GM23338 (cell line): Measurements from ENCODE around the gene SCAND1. TPM values are rescaled to one million over a fixed set of nuclear protein-coding genes. Genes with fewer than 3 reads are reported as not detected.

Source experiments
- ATAC-seq: fragments of 200-7000 bp; cut with Tn5 transposase; 3 replicates; pipeline ENCODE4 v1.9.1; 2020
- DNase-seq: peaks from one replicate; pipeline ENCODE4 v3.0.0-alpha.2; 2015; ENCODE audit warnings: low spot score
- H2AFZ ChIP-seq: fragments of 200-600 bp; sonication (generic); 2 replicates; pipeline ENCODE4 v1.8.0; 2016; ENCODE audit warnings: antibody characterized with exemption, mild to moderate bottlenecking, moderate library complexity
- H3F3A ChIP-seq: fragments of 200-600 bp; sonication (generic); replicated peaks from 2 replicates; pipeline ENCODE4 v1.8.0; 2017; ENCODE audit warnings: antibody characterized with exemption, mixed run types, low read depth
- H3K27ac ChIP-seq: fragments of 200-600 bp; sonication (generic); 2 replicates; pipeline ENCODE4 v1.6.1; 2016; ENCODE audit warnings: low read depth
- H3K27me3 ChIP-seq: fragments of 200-600 bp; sonication (generic); 2 replicates; pipeline ENCODE4 v1.8.0; 2016; ENCODE audit warnings: mild to moderate bottlenecking, mixed run types, moderate library complexity; ENCODE audit not compliant: insufficient read depth
- H3K36me3 ChIP-seq: fragments of 200-600 bp; sonication (generic); 2 replicates; pipeline ENCODE4 v1.8.0; 2016; ENCODE audit warnings: mild to moderate bottlenecking; ENCODE audit not compliant: insufficient read depth
- H3K4me1 ChIP-seq: fragments of 200-600 bp; sonication (generic); 2 replicates; pipeline ENCODE4 v1.8.0; 2016; ENCODE audit warnings: mild to moderate bottlenecking, moderate library complexity; ENCODE audit not compliant: insufficient read depth
- H3K4me2 ChIP-seq: fragments of 200-600 bp; sonication (generic); 2 replicates; pipeline ENCODE4 v1.7.1; 2017; ENCODE audit warnings: mixed run types
- H3K4me3 ChIP-seq: fragments of 200-600 bp; sonication (generic); 2 replicates; pipeline ENCODE4 v1.6.1; 2016; ENCODE audit warnings: mixed run types
- H3K79me2 ChIP-seq: fragments of 200-600 bp; sonication (generic); replicated peaks from 2 replicates; pipeline ENCODE4 v1.8.0; 2017; ENCODE audit warnings: mild to moderate bottlenecking; ENCODE audit not compliant: insufficient read depth
- H3K9me2 ChIP-seq: fragments of 200-600 bp; sonication (generic); 2 replicates; pipeline ENCODE4 v1.8.0; 2017; ENCODE audit not compliant: insufficient read depth
- H4K20me1 ChIP-seq: fragments of 200-600 bp; sonication (generic); replicated peaks from 2 replicates; pipeline ENCODE4 v1.8.0; 2017; ENCODE audit warnings: mild to moderate bottlenecking; ENCODE audit not compliant: insufficient read depth
- H3K27ac Mint-ChIP-seq: 2 replicates; pipeline ENCODE4 v1.8.0; 2020; ENCODE audit warnings: inconsistent platforms, mild to moderate bottlenecking, moderate library complexity, mixed read lengths
- H3K27me3 Mint-ChIP-seq: 3 replicates; pipeline ENCODE4 v1.8.0; 2022; ENCODE audit warnings: low read depth, mild to moderate bottlenecking, moderate library complexity, mixed read lengths, inconsistent platforms; ENCODE audit not compliant: insufficient read depth, poor library complexity
- H3K36me3 Mint-ChIP-seq: 3 replicates; pipeline ENCODE4 v1.8.0; 2021; ENCODE audit warnings: low read depth, mild to moderate bottlenecking, inconsistent platforms, moderate library complexity, mixed read lengths
- H3K4me1 Mint-ChIP-seq: 3 replicates; pipeline ENCODE4 v1.8.0; 2020; ENCODE audit warnings: mild to moderate bottlenecking, inconsistent platforms, mixed read lengths
- H3K4me3 Mint-ChIP-seq: 3 replicates; pipeline ENCODE4 v1.8.0; 2021; ENCODE audit warnings: moderate library complexity, mild to moderate bottlenecking, inconsistent platforms, mixed read lengths
- H3K9me3 Mint-ChIP-seq: 3 replicates; pipeline ENCODE4 v1.8.0; 2020; ENCODE audit warnings: moderate library complexity, mild to moderate bottlenecking, inconsistent platforms, mixed read lengths
- EZH2 ChIP-seq: fragments of 200-600 bp; sonication (generic); IDR thresholded peaks from one replicate; pipeline ENCODE4 v1.8.0; 2017; ENCODE audit warnings: antibody characterized with exemption, mild to moderate bottlenecking, low read depth; ENCODE audit not compliant: unreplicated experiment
- POLR2AphosphoS5 ChIP-seq: IDR thresholded peaks from 2 replicates; pipeline ENCODE4 v1.6.1; 2016; ENCODE audit warnings: antibody characterized with exemption, low read depth
- polyA plus RNA-seq: library from polyadenylated mRNA; unstranded; fragments of >200 nt; fragmentation: Nextera tagmentation; extraction: Ambion mirVana; gene quantifications from 2 replicates; pipeline ENCODE4 v1.2.1, GENCODE V29; 2016
- total RNA-seq: library from RNA; depleted of rRNA; stranded (reverse); fragments of >200 nt; shearing (Covaris generic); gene quantifications from 2 replicates; pipeline ENCODE4 v1.2.3, GENCODE V29; 2014
- TF ChIP-seq, protein P1 (sequence below): fragments of 250-450 bp; sonication (Bioruptor Pico); IDR thresholded peaks from 2 replicates; pipeline ENCODE4 v1.5.0; 2020; ENCODE audit warnings: mild to moderate bottlenecking, moderate library complexity
- TF ChIP-seq, protein P2 (sequence below), 2 experiments: fragments of 200-600 bp in 1 of 2; sonication (generic) in 1 of 2; conservative IDR thresholded peaks; 2 replicates each; pipeline versions ENCODE4 v1.5.1 to v1.6.1; 2016 to 2017; ENCODE audit warnings: antibody characterized with exemption in 2 of 2, low read depth in 2 of 2, mild to moderate bottlenecking in 2 of 2, moderate library complexity in 1 of 2

Gene SCAND1
- total and polyA plus RNA-seq, 2 experiments from 2014 or later: 118 to 245 TPM

DNA sequence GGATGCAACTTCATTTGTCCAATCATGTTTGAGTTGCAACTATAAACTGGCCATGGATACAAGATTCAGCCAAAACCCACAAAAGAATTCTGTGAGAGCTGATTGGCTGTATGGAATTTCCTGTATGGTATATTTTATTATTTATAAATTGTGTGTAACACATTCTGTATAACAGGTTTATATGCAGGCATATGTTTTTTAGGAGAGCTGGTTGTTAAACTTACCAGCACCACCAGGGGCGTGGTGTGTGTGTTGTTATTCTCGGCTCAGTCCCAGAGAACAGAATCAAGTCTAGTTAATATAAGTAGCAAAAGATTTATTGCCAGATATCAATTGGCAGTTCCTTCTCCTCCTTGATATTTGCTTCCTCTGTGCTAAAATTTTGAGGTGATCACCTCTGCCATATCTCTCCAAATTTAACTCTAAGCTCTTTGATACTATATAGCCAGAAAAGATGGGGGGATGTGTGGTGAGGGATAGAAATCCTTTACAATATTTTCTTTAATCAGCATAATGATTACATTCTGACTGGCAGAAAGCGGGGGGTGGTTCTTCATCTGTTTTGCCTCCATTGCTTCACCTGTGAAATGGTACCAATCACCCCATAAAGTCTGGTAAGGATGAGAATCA is 37.0 kb upstream of the SCAND1 start:
- no peak overlapping the region for H3K4me3 ChIP-seq
- no peaks in the 10 kb centered on the region for H4K20me1 ChIP-seq
- TF ChIP-seq, protein P1, sequence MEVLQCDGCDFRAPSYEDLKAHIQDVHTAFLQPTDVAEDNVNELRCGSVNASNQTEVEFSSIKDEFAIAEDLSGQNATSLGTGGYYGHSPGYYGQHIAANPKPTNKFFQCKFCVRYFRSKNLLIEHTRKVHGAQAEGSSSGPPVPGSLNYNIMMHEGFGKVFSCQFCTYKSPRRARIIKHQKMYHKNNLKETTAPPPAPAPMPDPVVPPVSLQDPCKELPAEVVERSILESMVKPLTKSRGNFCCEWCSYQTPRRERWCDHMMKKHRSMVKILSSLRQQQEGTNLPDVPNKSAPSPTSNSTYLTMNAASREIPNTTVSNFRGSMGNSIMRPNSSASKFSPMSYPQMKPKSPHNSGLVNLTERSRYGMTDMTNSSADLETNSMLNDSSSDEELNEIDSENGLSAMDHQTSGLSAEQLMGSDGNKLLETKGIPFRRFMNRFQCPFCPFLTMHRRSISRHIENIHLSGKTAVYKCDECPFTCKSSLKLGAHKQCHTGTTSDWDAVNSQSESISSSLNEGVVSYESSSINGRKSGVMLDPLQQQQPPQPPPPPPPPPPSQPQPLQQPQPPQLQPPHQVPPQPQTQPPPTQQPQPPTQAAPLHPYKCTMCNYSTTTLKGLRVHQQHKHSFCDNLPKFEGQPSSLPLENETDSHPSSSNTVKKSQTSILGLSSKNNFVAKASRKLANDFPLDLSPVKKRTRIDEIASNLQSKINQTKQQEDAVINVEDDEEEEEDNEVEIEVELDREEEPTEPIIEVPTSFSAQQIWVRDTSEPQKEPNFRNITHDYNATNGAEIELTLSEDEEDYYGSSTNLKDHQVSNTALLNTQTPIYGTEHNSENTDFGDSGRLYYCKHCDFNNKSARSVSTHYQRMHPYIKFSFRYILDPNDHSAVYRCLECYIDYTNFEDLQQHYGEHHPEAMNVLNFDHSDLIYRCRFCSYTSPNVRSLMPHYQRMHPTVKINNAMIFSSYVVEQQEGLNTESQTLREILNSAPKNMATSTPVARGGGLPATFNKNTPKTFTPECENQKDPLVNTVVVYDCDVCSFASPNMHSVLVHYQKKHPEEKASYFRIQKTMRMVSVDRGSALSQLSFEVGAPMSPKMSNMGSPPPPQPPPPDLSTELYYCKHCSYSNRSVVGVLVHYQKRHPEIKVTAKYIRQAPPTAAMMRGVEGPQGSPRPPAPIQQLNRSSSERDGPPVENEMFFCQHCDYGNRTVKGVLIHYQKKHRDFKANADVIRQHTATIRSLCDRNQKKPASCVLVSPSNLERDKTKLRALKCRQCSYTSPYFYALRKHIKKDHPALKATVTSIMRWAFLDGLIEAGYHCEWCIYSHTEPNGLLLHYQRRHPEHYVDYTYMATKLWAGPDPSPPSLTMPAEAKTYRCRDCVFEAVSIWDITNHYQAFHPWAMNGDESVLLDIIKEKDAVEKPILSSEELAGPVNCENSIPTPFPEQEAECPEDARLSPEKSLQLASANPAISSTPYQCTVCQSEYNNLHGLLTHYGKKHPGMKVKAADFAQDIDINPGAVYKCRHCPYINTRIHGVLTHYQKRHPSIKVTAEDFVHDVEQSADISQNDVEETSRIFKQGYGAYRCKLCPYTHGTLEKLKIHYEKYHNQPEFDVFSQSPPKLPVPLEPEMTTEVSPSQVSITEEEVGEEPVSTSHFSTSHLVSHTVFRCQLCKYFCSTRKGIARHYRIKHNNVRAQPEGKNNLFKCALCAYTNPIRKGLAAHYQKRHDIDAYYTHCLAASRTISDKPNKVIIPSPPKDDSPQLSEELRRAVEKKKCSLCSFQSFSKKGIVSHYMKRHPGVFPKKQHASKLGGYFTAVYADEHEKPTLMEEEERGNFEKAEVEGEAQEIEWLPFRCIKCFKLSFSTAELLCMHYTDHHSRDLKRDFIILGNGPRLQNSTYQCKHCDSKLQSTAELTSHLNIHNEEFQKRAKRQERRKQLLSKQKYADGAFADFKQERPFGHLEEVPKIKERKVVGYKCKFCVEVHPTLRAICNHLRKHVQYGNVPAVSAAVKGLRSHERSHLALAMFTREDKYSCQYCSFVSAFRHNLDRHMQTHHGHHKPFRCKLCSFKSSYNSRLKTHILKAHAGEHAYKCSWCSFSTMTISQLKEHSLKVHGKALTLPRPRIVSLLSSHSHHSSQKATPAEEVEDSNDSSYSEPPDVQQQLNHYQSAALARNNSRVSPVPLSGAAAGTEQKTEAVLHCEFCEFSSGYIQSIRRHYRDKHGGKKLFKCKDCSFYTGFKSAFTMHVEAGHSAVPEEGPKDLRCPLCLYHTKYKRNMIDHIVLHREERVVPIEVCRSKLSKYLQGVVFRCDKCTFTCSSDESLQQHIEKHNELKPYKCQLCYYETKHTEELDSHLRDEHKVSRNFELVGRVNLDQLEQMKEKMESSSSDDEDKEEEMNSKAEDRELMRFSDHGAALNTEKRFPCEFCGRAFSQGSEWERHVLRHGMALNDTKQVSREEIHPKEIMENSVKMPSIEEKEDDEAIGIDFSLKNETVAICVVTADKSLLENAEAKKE: no peak
- TF ChIP-seq, protein P2, sequence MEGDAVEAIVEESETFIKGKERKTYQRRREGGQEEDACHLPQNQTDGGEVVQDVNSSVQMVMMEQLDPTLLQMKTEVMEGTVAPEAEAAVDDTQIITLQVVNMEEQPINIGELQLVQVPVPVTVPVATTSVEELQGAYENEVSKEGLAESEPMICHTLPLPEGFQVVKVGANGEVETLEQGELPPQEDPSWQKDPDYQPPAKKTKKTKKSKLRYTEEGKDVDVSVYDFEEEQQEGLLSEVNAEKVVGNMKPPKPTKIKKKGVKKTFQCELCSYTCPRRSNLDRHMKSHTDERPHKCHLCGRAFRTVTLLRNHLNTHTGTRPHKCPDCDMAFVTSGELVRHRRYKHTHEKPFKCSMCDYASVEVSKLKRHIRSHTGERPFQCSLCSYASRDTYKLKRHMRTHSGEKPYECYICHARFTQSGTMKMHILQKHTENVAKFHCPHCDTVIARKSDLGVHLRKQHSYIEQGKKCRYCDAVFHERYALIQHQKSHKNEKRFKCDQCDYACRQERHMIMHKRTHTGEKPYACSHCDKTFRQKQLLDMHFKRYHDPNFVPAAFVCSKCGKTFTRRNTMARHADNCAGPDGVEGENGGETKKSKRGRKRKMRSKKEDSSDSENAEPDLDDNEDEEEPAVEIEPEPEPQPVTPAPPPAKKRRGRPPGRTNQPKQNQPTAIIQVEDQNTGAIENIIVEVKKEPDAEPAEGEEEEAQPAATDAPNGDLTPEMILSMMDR (conservative IDR thresholded peaks at IDR 0.05; ENCODE audit: low read depth in 2 of 2): peak; percentile 46 to 64
- no peak overlapping the region for H3K4me2 ChIP-seq
- ATAC-seq: peak; percentile 33
- no peaks in the 10 kb centered on the region for H3K36me3 Mint-ChIP-seq
- H3K9me2 ChIP-seq: no peaks in the 10 kb centered on the region
- DNase-seq: peak; percentile 59
- H3K4me1 Mint-ChIP-seq: peaks cover 9% of the 10 kb centered on the region
- H3F3A ChIP-seq: no peaks in the 10 kb centered on the region
- H3K27ac Mint-ChIP-seq: no peak overlapping the region
- H2AFZ ChIP-seq: no peak overlapping the region
- peaks cover 4% of the 10 kb centered on the region for H3K27me3 Mint-ChIP-seq
- H3K4me1 ChIP-seq: peaks cover 8% of the 10 kb centered on the region
- no peaks in the 10 kb centered on the region; the same call in 2 of the 3 replicates for H3K9me3 Mint-ChIP-seq
- H3K4me3 Mint-ChIP-seq: no peak overlapping the region
- H3K27me3 ChIP-seq: no peaks in the 10 kb centered on the region
- H3K79me2 ChIP-seq: no peaks in the 10 kb centered on the region
- no peaks in the 10 kb centered on the region for H3K36me3 ChIP-seq
- no peak overlapping the region for H3K27ac ChIP-seq

DNA sequence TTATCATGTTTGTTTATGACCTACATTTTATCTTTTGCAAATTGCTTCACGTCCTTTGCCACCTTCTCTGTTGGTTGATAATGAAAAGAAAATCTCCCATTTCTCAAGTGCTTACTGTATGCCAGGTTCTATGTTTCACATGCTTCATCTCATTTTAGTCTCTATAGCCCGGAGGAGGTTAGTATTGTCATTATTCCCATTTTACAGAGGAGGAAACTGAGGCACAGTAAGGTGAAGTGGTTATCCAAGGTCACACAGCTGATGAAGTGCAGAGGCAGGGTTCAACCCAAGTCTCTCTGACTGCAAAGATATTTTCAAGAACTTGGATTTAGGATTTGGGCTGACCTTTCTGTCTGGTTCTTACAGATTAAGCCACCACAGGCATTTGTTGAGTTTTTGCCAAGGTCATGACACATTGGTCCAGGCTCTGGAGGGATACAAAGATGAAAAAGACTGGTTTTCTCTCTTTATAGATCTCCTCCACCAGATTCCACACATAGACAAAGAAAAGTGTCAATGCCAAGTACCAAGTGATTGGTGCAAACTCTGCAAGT is 34.7 kb upstream of the SCAND1 start:
- no peak overlapping the region for H3K4me3 ChIP-seq
- no peak overlapping the region for H3K27ac Mint-ChIP-seq
- H3K36me3 Mint-ChIP-seq: no peaks in the 10 kb centered on the region
- H3K4me1 ChIP-seq: peaks cover 8% of the 10 kb centered on the region
- no peak overlapping the region for H3K27ac ChIP-seq
- H3K4me1 Mint-ChIP-seq: peaks cover 9% of the 10 kb centered on the region
- H3K4me2 ChIP-seq: no peak overlapping the region
- H3K9me3 Mint-ChIP-seq: no peaks in the 10 kb centered on the region
- H2AFZ ChIP-seq: no peak overlapping the region
- H3F3A ChIP-seq: no peaks in the 10 kb centered on the region
- ATAC-seq (no peak), DNase-seq (no peak)
- H3K4me3 Mint-ChIP-seq: no peak overlapping the region
- H3K79me2 ChIP-seq: no peaks in the 10 kb centered on the region
- H3K36me3 ChIP-seq: no peaks in the 10 kb centered on the region
- no peaks in the 10 kb centered on the region for H3K27me3 ChIP-seq
- H3K9me2 ChIP-seq: no peaks in the 10 kb centered on the region
- peaks cover 4% of the 10 kb centered on the region for H3K27me3 Mint-ChIP-seq
- H4K20me1 ChIP-seq: no peaks in the 10 kb centered on the region
- no peak for TF ChIP-seq POLR2AphosphoS5
- no peak for TF ChIP-seq EZH2
